Gastrocnemius medialis (tissue), 4 donors: ENCODE results near the gene MRAP. TPM values are rescaled to one million over a fixed set of nuclear protein-coding genes. Genes with fewer than 3 reads are reported as not detected.
"Not testable (repeated sequence)": the region's sequence is repeated elsewhere in the genome, so short reads cannot be mapped to it uniquely, and the experiment has no call there.

Source experiments
- ATAC-seq, 2 donors: fragments of 150-250 bp; one replicate each; pipeline ENCODE4 v1.9.1; 2016
- DNase-seq, 2 donors: peaks; one replicate each; pipeline ENCODE4 v3.0.0-alpha.2; 2019
- H3K27ac ChIP-seq, 4 donors: fragments of 200-600 bp; sonication (generic); 1 replicate in 1 of 4; 2 replicates in 3 of 4; pipeline ENCODE4 v1.5.1; 2016 to 2018; ENCODE audit warnings: mild to moderate bottlenecking in 2 of 4, moderate library complexity in 1 of 4
- H3K27me3 ChIP-seq, 3 donors: fragments of 200-600 bp; sonication (generic) in 2 of 3; 1 replicate in 1 of 3; 2 replicates in 2 of 3; pipeline versions ENCODE4 v1.5.1 to v1.6.0; 2016 to 2019; ENCODE audit warnings: mild to moderate bottlenecking in 1 of 3, moderate library complexity in 1 of 3
- H3K36me3 ChIP-seq, 2 donors: fragments of 200-600 bp; sonication (generic) in 1 of 2; one replicate each; pipeline ENCODE4 v1.5.1; 2017 to 2018
- H3K4me1 ChIP-seq, 2 donors: fragments of 200-600 bp; sonication (generic) in 1 of 2; one replicate each; pipeline ENCODE4 v1.5.1; 2016 to 2017; ENCODE audit warnings: mild to moderate bottlenecking in 2 of 2
- H3K4me3 ChIP-seq, 4 donors: fragments of 200-600 bp; sonication (generic) in 3 of 4; 1 replicate in 1 of 4; 2 replicates in 3 of 4; pipeline ENCODE4 v1.5.1; 2016 to 2019; ENCODE audit warnings: mild to moderate bottlenecking in 2 of 4
- H3K9me3 ChIP-seq, 3 donors: fragments of 200-600 bp; sonication (generic) in 2 of 3; 1 replicate in 1 of 3; 2 replicates in 2 of 3; pipeline ENCODE4 v1.5.1; 2016 to 2019
- CTCF ChIP-seq, 5 experiments: fragments of 450-650 bp in 3 of 5; fragments of 200-600 bp in 2 of 5; sonication (generic) in 2 of 5; IDR thresholded peaks in 4 of 5; conservative IDR thresholded peaks in 1 of 5; 1 replicate in 4 of 5; 2 replicates in 1 of 5; pipeline ENCODE4 v1.5.1; 2016 to 2019; ENCODE audit warnings: antibody characterized with exemption in 5 of 5, mild to moderate bottlenecking in 3 of 5, moderate library complexity in 3 of 5
- POLR2A ChIP-seq, 2 donors: fragments of 450-650 bp; IDR thresholded peaks; one replicate each; pipeline ENCODE4 v1.6.1; 2017; ENCODE audit warnings: antibody characterized with exemption in 2 of 2, mild to moderate bottlenecking in 2 of 2, moderate library complexity in 2 of 2
- in situ Hi-C, 4 donors: fragments of 200-750 bp; cut with MboI; loops; one replicate each; pipeline versions ENCODE4 v1.15.0 to v1.8.0; 2017; ENCODE audit warnings: low sequenced_read_pairs in 4 of 4
- intact Hi-C: fragments of 100-400 bp; cut with DNase I; formaldehyde crosslinking; loops from one replicate; pipeline ENCODE4 v1.15.1; 2023; ENCODE audit warnings: low total_unique reads
- total RNA-seq, 4 donors: library from RNA; depleted of rRNA; stranded (reverse); fragments of >200 nt; gene quantifications; one replicate each; pipeline versions ENCODE4 v1.1.0 to v1.2.3, GENCODE V29; 2016

Gene MRAP
- total RNA-seq, 4 donors from 2014 or later = not detected

DNA sequence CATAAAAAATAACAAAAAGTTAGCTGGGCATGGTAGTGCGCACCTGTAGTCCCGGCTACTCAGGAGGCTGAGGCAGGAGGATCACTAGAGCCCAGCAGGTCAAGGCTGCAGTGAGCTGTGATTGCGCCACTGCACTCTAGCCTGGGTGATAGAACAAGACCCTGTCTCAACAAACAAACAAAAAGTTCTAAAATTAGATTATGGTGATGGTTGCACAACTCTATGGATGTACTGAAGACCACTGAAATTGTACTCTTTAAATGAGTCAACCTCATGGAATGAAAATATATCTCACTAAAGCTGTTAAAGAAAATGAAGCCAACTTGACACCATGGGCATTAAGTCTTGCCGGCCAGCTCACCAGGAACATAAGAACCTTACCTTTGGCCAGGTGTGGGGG, 9.1 kb downstream of the MRAP start:
- DNase-seq (no peak), ATAC-seq (no peak)
- Histone ChIP-seq H3K4me3 (no peak overlapping the region), H3K27me3 (no peaks in the 10 kb centered on the region), H3K36me3 (no peaks in the 10 kb centered on the region), H3K4me1 (no peaks in the 10 kb centered on the region), H3K27ac (no peak overlapping the region), H3K9me3 (no peaks in the 10 kb centered on the region)
- intact Hi-C loops (no loop called here), in situ Hi-C loops (no loop called here)
- TF ChIP-seq POLR2A (IDR thresholded peaks at IDR 0.05) (no peak), CTCF (IDR thresholded peaks at IDR 0.05 in 4 of 5, conservative IDR thresholded peaks at IDR 0.05 in 1 of 5) (no peak)

DNA sequence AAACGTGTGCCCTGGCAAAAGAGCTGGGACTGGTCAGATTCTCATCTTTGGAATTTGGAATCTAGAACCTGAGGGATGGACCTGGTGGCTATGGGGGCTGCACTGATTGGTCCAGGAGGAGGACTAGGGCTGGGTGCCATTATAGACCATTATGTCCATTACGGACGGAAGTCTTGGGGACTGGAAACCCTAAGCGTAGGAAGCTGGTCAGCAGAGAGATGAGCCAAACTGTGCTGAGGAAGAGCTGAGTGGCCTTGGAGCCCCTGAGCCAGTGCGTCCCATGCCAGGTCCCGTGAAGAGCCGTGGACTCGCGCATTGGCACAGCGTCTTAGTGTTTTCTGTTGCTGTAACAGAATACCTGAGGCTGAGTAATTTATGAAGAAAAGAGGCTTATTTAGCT, 10.0 kb downstream of the MRAP start:
- no peak for TF ChIP-seq POLR2A (IDR thresholded peaks at IDR 0.05)
- no peak for TF ChIP-seq CTCF (IDR thresholded peaks at IDR 0.05 in 4 of 5, conservative IDR thresholded peaks at IDR 0.05 in 1 of 5)
- in situ Hi-C loops (no loop called here), intact Hi-C loops (no loop called here)
- DNase-seq = no peak
- Histone ChIP-seq H3K27me3 (no peaks in the 10 kb centered on the region), H3K4me1 (no peaks in the 10 kb centered on the region), H3K9me3 (no peaks in the 10 kb centered on the region), H3K27ac (no peak overlapping the region), H3K4me3 (no peak overlapping the region), H3K36me3 (peaks cover 0 to 3% of the 10 kb centered on the region in 2 donors)
- ATAC-seq = no peak

GRCh38 chr21:32309906-32310460, 11.3 kb downstream of the MRAP start:
- H3K36me3 ChIP-seq = peaks cover 0 to 15% of the 10 kb centered on the region in 2 donors
- no peak overlapping the region for H3K27ac ChIP-seq
- no peak overlapping the region for H3K4me3 ChIP-seq
- no peaks in the 10 kb centered on the region for H3K9me3 ChIP-seq
- DNase-seq (no peak), ATAC-seq (no peak)
- TF ChIP-seq POLR2A (IDR thresholded peaks at IDR 0.05) (no peak), CTCF (IDR thresholded peaks at IDR 0.05 in 4 of 5, conservative IDR thresholded peaks at IDR 0.05 in 1 of 5) (no peak)
- in situ Hi-C loops = no loop called here
- intact Hi-C loops = no loop called here
- H3K4me1 ChIP-seq = no peaks in the 10 kb centered on the region
- H3K27me3 ChIP-seq = no peaks in the 10 kb centered on the region

GRCh38 chr21:32310976-32311375, 12.3 kb downstream of the MRAP start:
- H3K4me1 ChIP-seq, H3K27ac ChIP-seq, ATAC-seq, intact Hi-C loops, in situ Hi-C loops, H3K27me3 ChIP-seq, H3K9me3 ChIP-seq, DNase-seq, H3K4me3 ChIP-seq: not testable (repeated sequence)
- peaks cover 0 to 23% of the 10 kb centered on the region in 2 donors for H3K36me3 ChIP-seq

- no peaks in the 10 kb centered on the region for H3K9me3 ChIP-seq
- ATAC-seq (no peak), DNase-seq (no peak)
- peaks cover 0 to 29% of the 10 kb centered on the region in 2 donors for H3K36me3 ChIP-seq
- no peak overlapping the region for H3K4me3 ChIP-seq
- intact Hi-C loops (no loop called here), in situ Hi-C loops (no loop called here)
- H3K27ac ChIP-seq = no peak overlapping the region
- no peaks in the 10 kb centered on the region for H3K27me3 ChIP-seq
- H3K4me1 ChIP-seq = no peaks in the 10 kb centered on the region
- no peak for TF ChIP-seq POLR2A (IDR thresholded peaks at IDR 0.05)
- no peak for TF ChIP-seq CTCF (IDR thresholded peaks at IDR 0.05 in 4 of 5, conservative IDR thresholded peaks at IDR 0.05 in 1 of 5)
Measured at GRCh38 chr21:32311621-32312020, 13.0 kb downstream of the MRAP start.
